CD14-positive monocyte (primary cell): Measurements from ENCODE around the gene ACRBP. TPM values are rescaled to one million over a fixed set of nuclear protein-coding genes. Genes with fewer than 3 reads are reported as not detected.

Experiments
- DNase-seq, 3 donors: peaks; one replicate each; pipeline ENCODE4 v3.0.0-alpha.2; 2011 to 2022
- H2AFZ ChIP-seq: 2 replicates; pipeline ENCODE4 v1.6.0; 2012; ENCODE audit warnings: mild to moderate bottlenecking, low read depth, low read length, inconsistent platforms; ENCODE audit not compliant: insufficient read depth, poor library complexity, severe bottlenecking
- H3K27ac ChIP-seq, 2 donors: 1 replicate in 1 of 2; 2 replicates in 1 of 2; pipeline ENCODE4 v1.5.1; 2012 to 2013; ENCODE audit warnings: low read length in 2 of 2, control low read depth in 1 of 2, inconsistent platforms in 1 of 2, low read depth in 1 of 2, mild to moderate bottlenecking in 1 of 2
- H3K27me3 ChIP-seq, 2 donors: one replicate each; pipeline versions ENCODE4 v1.6.0 to v1.6.1; 2011 to 2013; ENCODE audit warnings: low read length in 2 of 2; ENCODE audit not compliant: control insufficient read depth in 2 of 2, insufficient read depth in 2 of 2
- H3K36me3 ChIP-seq, 2 donors: replicated peaks in 1 of 2; 1 replicate in 1 of 2; 2 replicates in 1 of 2; pipeline versions ENCODE4 v1.5.1 to v1.6.1; 2012 to 2013; ENCODE audit warnings: low read length in 2 of 2, control low read depth in 1 of 2, inconsistent platforms in 1 of 2, mild to moderate bottlenecking in 1 of 2; ENCODE audit not compliant: insufficient read depth in 2 of 2, control insufficient read depth in 1 of 2
- H3K4me1 ChIP-seq, 2 donors: 1 replicate in 1 of 2; 2 replicates in 1 of 2; pipeline versions ENCODE4 v1.5.1 to v1.6.1; 2012 to 2013; ENCODE audit warnings: low read length in 2 of 2, control low read depth in 1 of 2, inconsistent platforms in 1 of 2, mild to moderate bottlenecking in 1 of 2, moderate library complexity in 1 of 2; ENCODE audit not compliant: insufficient read depth in 2 of 2, control insufficient read depth in 1 of 2
- H3K4me2 ChIP-seq: replicated peaks from 2 replicates; pipeline ENCODE3; 2012; ENCODE audit warnings: low read length, moderate library complexity, mild to moderate bottlenecking; ENCODE audit not compliant: poor library complexity, severe bottlenecking; ENCODE audit errors: extremely low read depth
- H3K4me3 ChIP-seq, 3 experiments: fragments of 200-600 bp in 1 of 3; sonication (generic) in 1 of 3; replicated peaks in 1 of 3; 1 replicate in 2 of 3; 2 replicates in 1 of 3; pipeline ENCODE4 v1.5.1; 2011 to 2013; ENCODE audit warnings: low read length in 3 of 3, mild to moderate bottlenecking in 3 of 3, control low read depth in 2 of 3, low read depth in 2 of 3, inconsistent platforms in 1 of 3, moderate library complexity in 1 of 3
- H3K79me2 ChIP-seq: 2 replicates; pipeline ENCODE4 v1.6.0; 2012; ENCODE audit warnings: mild to moderate bottlenecking, control low read depth, inconsistent platforms, low read length, moderate library complexity; ENCODE audit not compliant: insufficient read depth
- H3K9ac ChIP-seq: 2 replicates; pipeline ENCODE4 v1.6.0; 2017; ENCODE audit warnings: low read length, mild to moderate bottlenecking; ENCODE audit not compliant: insufficient read depth, poor library complexity, severe bottlenecking
- H3K9me3 ChIP-seq, 2 donors: replicated peaks in 1 of 2; 1 replicate in 1 of 2; 2 replicates in 1 of 2; pipeline versions ENCODE4 v1.5.1 to v1.6.1; 2012 to 2013; ENCODE audit warnings: low read length in 2 of 2, control low read depth in 1 of 2; ENCODE audit not compliant: control insufficient read depth in 1 of 2, insufficient read depth in 1 of 2
- H4K20me1 ChIP-seq: 2 replicates; pipeline ENCODE4 v1.6.0; 2012; ENCODE audit warnings: mild to moderate bottlenecking, low read length, control low read depth, moderate library complexity; ENCODE audit not compliant: insufficient read depth
- H3K27ac Mint-ChIP-seq, 7 donors: one replicate each; pipeline ENCODE4 v1.8.0; 2020; ENCODE audit warnings: mild to moderate bottlenecking in 7 of 7, mixed read lengths in 7 of 7, moderate library complexity in 6 of 7, inconsistent platforms in 2 of 7
- H3K27me3 Mint-ChIP-seq, 3 donors: one replicate each; pipeline ENCODE4 v1.8.0; 2021 to 2022; ENCODE audit warnings: low read depth in 3 of 3, mild to moderate bottlenecking in 3 of 3, mixed read lengths in 3 of 3, moderate library complexity in 3 of 3, inconsistent platforms in 1 of 3
- H3K36me3 Mint-ChIP-seq, 2 donors: one replicate each; pipeline ENCODE4 v1.8.0; 2020; ENCODE audit warnings: mixed read lengths in 2 of 2, inconsistent platforms in 1 of 2, mild to moderate bottlenecking in 1 of 2
- H3K4me1 Mint-ChIP-seq: one replicate; pipeline ENCODE4 v1.8.0; 2020; ENCODE audit warnings: mild to moderate bottlenecking, mixed read lengths
- H3K4me3 Mint-ChIP-seq, 2 donors: one replicate each; pipeline ENCODE4 v1.8.0; 2020; ENCODE audit warnings: mild to moderate bottlenecking in 2 of 2, mixed read lengths in 2 of 2, moderate library complexity in 1 of 2
- H3K9me3 Mint-ChIP-seq, 7 donors: one replicate each; pipeline ENCODE4 v1.8.0; 2020 to 2022; ENCODE audit warnings: mixed read lengths in 7 of 7, mild to moderate bottlenecking in 6 of 7, moderate library complexity in 6 of 7, inconsistent platforms in 2 of 7
- CTCF ChIP-seq: fragments of 200-600 bp; IDR thresholded peaks from one replicate; pipeline ENCODE4 v1.8.0; 2022; ENCODE audit warnings: antibody characterized with exemption, mild to moderate bottlenecking
- WGBS: methylation state at CpG from one replicate; pipeline ENCODE4 v1.1.5; 2013; ENCODE audit warnings: missing lambda C conversion rate; ENCODE audit not compliant: insufficient coverage; 5-methylcytosine and 5-hydroxymethylcytosine counted together
- intact Hi-C, 2 donors: fragments of 100-400 bp; cut with micrococcal nuclease; formaldehyde crosslinking; loops; one replicate each; pipeline versions ENCODE4 v1.15.0 to v1.15.1; 2023
- polyA plus RNA-seq, 3 donors: library from polyadenylated mRNA; depleted of rRNA in 1 of 3; unstranded in 2 of 3; stranded (reverse) in 1 of 3; fragments of 300-500 nt in 2 of 3; fragments of >200 nt in 1 of 3; fragmentation: Illumina TruSeq in 2 of 3; gene quantifications; 1 replicate in 2 of 3; 2 replicates in 1 of 3; pipeline ENCODE4 v1.2.3, GENCODE V29; 2012 to 2021

ACRBP gene
- polyA plus RNA-seq, 3 donors: 10.2 to 28.3 (median 10.3) TPM

- TF ChIP-seq CTCF: no peak
- DNase-seq: no peak
Measured at GRCh38 chr12:6646276-6647082, 753 bp downstream of the ACRBP start.

GRCh38 chr12:6644903-6645302 is 2.3 kb downstream of the ACRBP start:
- Histone ChIP-seq H4K20me1 (no peaks in the 10 kb centered on the region), H3K79me2 (peaks cover 10% of the 10 kb centered on the region), H3K27ac (peak overlapping the region; percentile 80 to 95), H3K27me3 (no peaks in the 10 kb centered on the region), H3K9ac (peak overlapping the region; percentile 60), H3K9me3 (no peaks in the 10 kb centered on the region), H3K36me3 (peaks cover 7 to 9% of the 10 kb centered on the region in 2 donors), H3K4me1 (peaks cover 44 to 71% of the 10 kb centered on the region in 2 donors), H3K4me2 (peak overlapping the region; percentile 80), H2AFZ (peak overlapping the region; percentile 81), H3K4me3 (peak overlapping the region in 1 of 3 experiments; percentile 72)
- peaks cover 6 to 17% of the 10 kb centered on the region in 2 donors for H3K36me3 Mint-ChIP-seq
- peaks cover 55% of the 10 kb centered on the region for H3K4me1 Mint-ChIP-seq
- peak overlapping the region; percentile 93 to 97 (median 94) for H3K27ac Mint-ChIP-seq
- H3K4me3 Mint-ChIP-seq: peak overlapping the region in 1 of 2 donors; percentile 89
- intact Hi-C loops: loop anchor here in 1 of 2 donors (10.0 kb wide), 1 partner anchor 50 kb away; no protein-coding TSS in a partner anchor
- no peak for TF ChIP-seq CTCF
- 45% methylated on average over 2 of the region's 5 CpGs for WGBS
- H3K27me3 Mint-ChIP-seq: peaks cover 0 to 2% (median 2%) of the 10 kb centered on the region in 3 donors
- H3K9me3 Mint-ChIP-seq: peaks cover 0 to 2% (median 0%) of the 10 kb centered on the region in 7 donors
- no peak for DNase-seq

More at GRCh38 chr12:6646276-6647082, 753 bp downstream of the ACRBP start:
- Mint-ChIP-seq H3K27me3 (peaks cover 0 to 2% (median 2%) of the 10 kb centered on the region in 3 donors), H3K36me3 (peaks cover 22 to 33% of the 10 kb centered on the region in 2 donors), H3K27ac (peak overlapping the region; percentile 91 to 96 (median 94)), H3K4me1 (peaks cover 50% of the 10 kb centered on the region), H3K9me3 (peaks cover 0 to 2% (median 0%) of the 10 kb centered on the region in 7 donors), H3K4me3 (peak overlapping the region; percentile 93 to 94)
- Histone ChIP-seq H4K20me1 (no peaks in the 10 kb centered on the region), H3K9me3 (no peaks in the 10 kb centered on the region), H3K36me3 (peaks cover 22 to 24% of the 10 kb centered on the region in 2 donors), H3K27ac (peak overlapping the region; percentile 64 to 90), H3K79me2 (peaks cover 10% of the 10 kb centered on the region), H3K4me2 (peak overlapping the region; percentile 94), H3K4me3 (peak overlapping the region; percentile 48 to 83 (median 59)), H3K4me1 (peaks cover 43 to 57% of the 10 kb centered on the region in 2 donors), H3K9ac (peak overlapping the region; percentile 76), H3K27me3 (no peaks in the 10 kb centered on the region), H2AFZ (peak overlapping the region; percentile 75)
- WGBS: 51% methylated on average over 26 of the region's 28 CpGs
- intact Hi-C loops: loop anchor here in 1 of 2 donors (10.0 kb wide), 1 partner anchor 48 kb away; no protein-coding TSS in a partner anchor
